Endothelial cell of umbilical vein (primary cell): ENCODE data around the gene GLCE. TPM values are rescaled to one million over a fixed set of nuclear protein-coding genes. Genes with fewer than 3 reads are reported as not detected.

ENCODE experiments used
- BruUV-seq: library from RNA; stranded (reverse); fragments of 400-500 nt; replicated peaks from 2 replicates; lab custom pipeline; 2021; lab: Mats Ljungman, UMichigan
- CTCF ChIA-PET: fragments of 300-600, 350-600 bp; sonication (Branson Sonifier 250); formaldehyde crosslinking; loops from one replicate; lab custom pipeline; 2021; ENCODE audit warnings: antibody characterized with exemption, inconsistent platforms; lab: Charles Lee
- POLR2A ChIA-PET: fragments of 300-600, 350-600 bp; sonication (Branson Sonifier 250); formaldehyde crosslinking; loops from one replicate; lab custom pipeline; 2021; ENCODE audit warnings: antibody characterized with exemption, inconsistent platforms; lab: Charles Lee
- DNase-seq: peaks from one replicate; pipeline ENCODE4 v3.0.0-alpha.2; 2011; ENCODE audit warnings: low read depth, low spot score
- FAIRE-seq: peaks from 2 replicates; lab custom pipeline; 2011; peaks lifted over from hg19 to GRCh38; lab: Jason Lieb, UNC
- H2AFZ ChIP-seq: 2 replicates; pipeline ENCODE4 v1.6.0; 2012; ENCODE audit warnings: low read depth, low read length, control low read depth, inconsistent platforms
- H3K27ac ChIP-seq: 2 replicates; pipeline ENCODE4 v1.5.1; 2011; ENCODE audit warnings: low read depth, mild to moderate bottlenecking, control low read depth, low read length, moderate library complexity; ENCODE audit not compliant: insufficient read depth
- H3K27me3 ChIP-seq, 2 experiments: 2 replicates each; pipeline versions ENCODE4 v1.6.0 to v1.6.1; 2011; ENCODE audit warnings: low read length in 2 of 2, mixed read lengths in 1 of 2; ENCODE audit not compliant: control insufficient read depth in 2 of 2, insufficient read depth in 2 of 2
- H3K36me3 ChIP-seq, 2 experiments: 2 replicates in 1 of 2; 3 replicates in 1 of 2; pipeline ENCODE4 v1.5.1; 2011; ENCODE audit warnings: low read length in 2 of 2, mild to moderate bottlenecking in 1 of 2, moderate library complexity in 1 of 2; ENCODE audit not compliant: control insufficient read depth in 2 of 2, insufficient read depth in 2 of 2; ENCODE audit errors: extremely low read depth in 1 of 2
- H3K4me1 ChIP-seq: 3 replicates; pipeline ENCODE4 v1.5.1; 2011; ENCODE audit warnings: mild to moderate bottlenecking, low read length; ENCODE audit not compliant: control insufficient read depth, insufficient read depth; ENCODE audit errors: extremely low read depth
- H3K4me2 ChIP-seq: 2 replicates; pipeline ENCODE4 v1.6.1; 2011; ENCODE audit warnings: low read length, control low read depth, mixed read lengths; ENCODE audit not compliant: insufficient read depth
- H3K4me3 ChIP-seq, 3 experiments: fragments of 200-600 bp in 1 of 3; sonication (generic), shearing (Covaris generic) in 1 of 3; replicated peaks in 1 of 3; 2 replicates each; pipeline ENCODE4 v1.5.1; 2011 to 2016; ENCODE audit warnings: control low read depth in 3 of 3, low read length in 3 of 3, mild to moderate bottlenecking in 2 of 3, inconsistent platforms in 1 of 3, low read depth in 1 of 3, moderate library complexity in 1 of 3; ENCODE audit not compliant: insufficient read depth in 1 of 3
- H3K79me2 ChIP-seq: 2 replicates; pipeline ENCODE4 v1.6.0; 2012; ENCODE audit warnings: low read length, inconsistent platforms; ENCODE audit not compliant: control insufficient read depth, insufficient read depth
- H3K9ac ChIP-seq: replicated peaks from 2 replicates; pipeline ENCODE3; 2011; ENCODE audit warnings: low read length, control low read depth; ENCODE audit not compliant: insufficient read depth; ENCODE audit errors: extremely low read depth
- H3K9me1 ChIP-seq: replicated peaks from 3 replicates; pipeline ENCODE4 v1.6.0; 2011; ENCODE audit warnings: mild to moderate bottlenecking, low read length; ENCODE audit not compliant: control insufficient read depth, insufficient read depth; ENCODE audit errors: extremely low read depth
- H3K9me3 ChIP-seq: replicated peaks from 2 replicates; pipeline ENCODE4 v1.5.1; 2012; ENCODE audit warnings: low read length, inconsistent platforms; ENCODE audit not compliant: control insufficient read depth, insufficient read depth
- H4K20me1 ChIP-seq: replicated peaks from 2 replicates; pipeline ENCODE3; 2011; ENCODE audit warnings: mild to moderate bottlenecking, low read length; ENCODE audit not compliant: control insufficient read depth, insufficient read depth; ENCODE audit errors: extremely low read depth
- EZH2 ChIP-seq: IDR thresholded peaks from 2 replicates; pipeline ENCODE4 v1.6.1; 2012; ENCODE audit warnings: borderline replicate concordance, low read depth, mild to moderate bottlenecking, moderate library complexity, low read length, inconsistent platforms; ENCODE audit not compliant: severe bottlenecking
- FOS ChIP-seq: IDR thresholded peaks from 2 replicates; pipeline ENCODE4 v1.6.1; 2011; ENCODE audit warnings: mild to moderate bottlenecking, low read length, moderate library complexity, borderline replicate concordance; ENCODE audit not compliant: insufficient read depth
- GATA2 ChIP-seq: IDR thresholded peaks from 2 replicates; pipeline ENCODE4 v1.7.0; 2011; ENCODE audit warnings: low read depth, mild to moderate bottlenecking, moderate library complexity, mixed read lengths, low read length; ENCODE audit not compliant: insufficient read length, insufficient read depth
- JUN ChIP-seq: IDR thresholded peaks from 2 replicates; pipeline ENCODE4 v1.6.1; 2011; ENCODE audit warnings: borderline replicate concordance, low read depth; ENCODE audit not compliant: insufficient read length, insufficient read depth
- POLR2A ChIP-seq: IDR thresholded peaks from 2 replicates; pipeline ENCODE4 v1.6.1; 2012; ENCODE audit warnings: low read depth, mild to moderate bottlenecking, control low read depth, low read length
- POLR2AphosphoS5 ChIP-seq: IDR thresholded peaks from 2 replicates; pipeline ENCODE4 v1.6.1; 2012; ENCODE audit warnings: low read depth, mild to moderate bottlenecking, control low read depth, low read length, moderate library complexity; ENCODE audit not compliant: insufficient read depth
- dilution Hi-C: fragments of 300-500 bp; cut with MboI; formaldehyde crosslinking; loops from one replicate; pipeline ENCODE4 v1.15.0; 2019; ENCODE audit warnings: low sequenced_read_pairs; ENCODE audit not compliant: extremely low pct_ligation_motif_present
- intact Hi-C: fragments of 100-400 bp; cut with micrococcal nuclease; formaldehyde crosslinking; loops from one replicate; pipeline ENCODE4 v1.10.0; 2022
- polyA plus RNA-seq, 4 experiments: library from polyadenylated mRNA; depleted of rRNA in 3 of 4; stranded (reverse) in 3 of 4; unstranded in 1 of 4; fragments of >200 nt; gene quantifications; 2 replicates each; pipeline versions ENCODE4 v1.2.1 to v1.2.3, GENCODE V29; 2011 to 2012; ENCODE audit warnings: missing spikeins in 1 of 4
- total RNA-seq: library from RNA; stranded (reverse); gene quantifications from 2 replicates; pipeline ENCODE4 v1.2.3, GENCODE V29; 2021
- TF ChIP-seq, protein P1 (sequence below): IDR thresholded peaks from 2 replicates; pipeline ENCODE4 v1.6.1; 2011; ENCODE audit not compliant: insufficient read depth, insufficient read length
- TF ChIP-seq, protein P2 (sequence below), 2 donors: IDR thresholded peaks; 1 replicate in 1 of 2; 2 replicates in 1 of 2; pipeline ENCODE4 v1.5.1; 2011; ENCODE audit warnings: low read length in 2 of 2, mild to moderate bottlenecking in 2 of 2, moderate library complexity in 2 of 2, control low read depth in 1 of 2, inconsistent platforms in 1 of 2, low read depth in 1 of 2; ENCODE audit not compliant: insufficient read depth in 1 of 2; ENCODE audit errors: extremely low read depth in 1 of 2

GLCE gene
- total and polyA plus RNA-seq, 2 donors (not counting 3 experiments of a cell fraction or from before 2014, with no cell fraction given) = 48.1 to 86.6 TPM

DNA sequence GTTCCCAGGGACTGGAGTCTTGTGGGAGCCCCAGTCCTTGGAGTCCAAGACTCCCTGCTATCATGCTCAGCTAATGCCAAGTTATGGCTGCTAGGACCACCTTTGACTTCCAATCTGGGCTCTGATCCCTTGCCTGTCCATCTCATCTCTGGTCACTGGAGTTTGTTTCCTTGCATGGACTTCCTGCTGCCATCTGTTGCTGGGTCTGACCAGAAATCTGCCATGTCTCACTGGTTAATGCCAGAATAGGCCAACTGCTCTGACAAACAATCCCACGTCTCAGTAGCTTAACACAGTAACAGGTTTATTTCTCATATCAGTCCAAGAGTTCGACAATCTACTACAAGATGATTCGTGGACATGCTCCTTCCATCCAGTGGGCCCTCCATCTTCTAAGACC, 10.1 kb upstream of the GLCE start:
- no peak overlapping the region for H2AFZ ChIP-seq
- no peak overlapping the region for H3K27ac ChIP-seq
- no peaks in the 10 kb centered on the region for H4K20me1 ChIP-seq
- H3K27me3 ChIP-seq = no peaks in the 10 kb centered on the region
- H3K36me3 ChIP-seq = no peaks in the 10 kb centered on the region
- peaks cover 15% of the 10 kb centered on the region for H3K4me1 ChIP-seq
- DNase-seq (no peak), FAIRE-seq (no peak)
- intact Hi-C loops = no loop called here
- H3K9me3 ChIP-seq = no peaks in the 10 kb centered on the region
- no peak for TF ChIP-seq EZH2
- no peak for TF ChIP-seq POLR2A
- no peak for TF ChIP-seq FOS
- TF ChIP-seq, protein P1, sequence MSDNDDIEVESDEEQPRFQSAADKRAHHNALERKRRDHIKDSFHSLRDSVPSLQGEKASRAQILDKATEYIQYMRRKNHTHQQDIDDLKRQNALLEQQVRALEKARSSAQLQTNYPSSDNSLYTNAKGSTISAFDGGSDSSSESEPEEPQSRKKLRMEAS = no peak
- TF ChIP-seq JUN = no peak
- BruUV-seq = no TSS peak
- H3K9ac ChIP-seq = no peak overlapping the region
- CTCF ChIA-PET = interaction anchor here (1.0 to 1.4 kb wide), 2 partner anchors 8 to 17 kb away, joined by 3 read pairs; no protein-coding TSS in a partner anchor
- dilution Hi-C loops = no loop called here
- H3K9me1 ChIP-seq = no peaks in the 10 kb centered on the region
- POLR2A ChIA-PET = no interaction called here
- H3K79me2 ChIP-seq = no peaks in the 10 kb centered on the region
- no peak overlapping the region for H3K4me2 ChIP-seq
- no peak overlapping the region for H3K4me3 ChIP-seq

DNA sequence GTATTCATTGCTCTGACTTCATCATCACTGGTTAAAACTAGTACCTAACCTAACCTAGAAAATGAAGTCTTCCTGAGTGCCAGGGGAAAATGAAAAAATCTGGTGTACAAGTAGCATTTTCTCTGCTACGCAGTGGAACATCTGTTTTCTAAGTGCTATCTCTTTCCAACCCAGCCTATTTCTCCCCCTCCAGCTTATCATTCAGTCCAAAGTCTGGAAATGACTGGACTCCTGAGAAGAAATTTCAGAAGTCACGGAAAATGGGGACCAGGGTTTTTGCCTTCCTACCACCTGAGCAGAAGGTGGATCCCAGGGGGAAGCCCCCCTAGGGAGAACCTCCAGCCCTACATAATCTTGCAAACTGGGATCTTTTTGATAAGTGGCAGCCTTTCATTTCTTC, 9.6 kb upstream of the GLCE start:
- no peaks in the 10 kb centered on the region for H3K27me3 ChIP-seq
- FAIRE-seq (no peak), DNase-seq (no peak)
- H3K9me1 ChIP-seq = no peaks in the 10 kb centered on the region
- no peaks in the 10 kb centered on the region for H3K79me2 ChIP-seq
- dilution Hi-C loops (no loop called here), intact Hi-C loops (no loop called here)
- H4K20me1 ChIP-seq = no peaks in the 10 kb centered on the region
- ChIA-PET POLR2A (no interaction called here), CTCF (interaction anchor here (1.0 kb wide), 1 partner anchor 9 kb away, joined by 3 read pairs; no protein-coding TSS in a partner anchor)
- no TSS peak for BruUV-seq
- H3K4me1 ChIP-seq = peaks cover 20% of the 10 kb centered on the region
- H3K9ac ChIP-seq = no peak overlapping the region
- TF ChIP-seq POLR2AphosphoS5 (no peak), POLR2A (no peak), JUN (no peak), FOS (no peak), EZH2 (no peak), GATA2 (no peak)
- TF ChIP-seq, protein P2, sequence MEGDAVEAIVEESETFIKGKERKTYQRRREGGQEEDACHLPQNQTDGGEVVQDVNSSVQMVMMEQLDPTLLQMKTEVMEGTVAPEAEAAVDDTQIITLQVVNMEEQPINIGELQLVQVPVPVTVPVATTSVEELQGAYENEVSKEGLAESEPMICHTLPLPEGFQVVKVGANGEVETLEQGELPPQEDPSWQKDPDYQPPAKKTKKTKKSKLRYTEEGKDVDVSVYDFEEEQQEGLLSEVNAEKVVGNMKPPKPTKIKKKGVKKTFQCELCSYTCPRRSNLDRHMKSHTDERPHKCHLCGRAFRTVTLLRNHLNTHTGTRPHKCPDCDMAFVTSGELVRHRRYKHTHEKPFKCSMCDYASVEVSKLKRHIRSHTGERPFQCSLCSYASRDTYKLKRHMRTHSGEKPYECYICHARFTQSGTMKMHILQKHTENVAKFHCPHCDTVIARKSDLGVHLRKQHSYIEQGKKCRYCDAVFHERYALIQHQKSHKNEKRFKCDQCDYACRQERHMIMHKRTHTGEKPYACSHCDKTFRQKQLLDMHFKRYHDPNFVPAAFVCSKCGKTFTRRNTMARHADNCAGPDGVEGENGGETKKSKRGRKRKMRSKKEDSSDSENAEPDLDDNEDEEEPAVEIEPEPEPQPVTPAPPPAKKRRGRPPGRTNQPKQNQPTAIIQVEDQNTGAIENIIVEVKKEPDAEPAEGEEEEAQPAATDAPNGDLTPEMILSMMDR (IDR thresholded peaks at IDR 0.05; ENCODE audit: extremely low read depth in 1 of 2, insufficient read depth in 1 of 2, low read depth in 1 of 2, low read length in 2 of 2) = no peak
- H3K4me3 ChIP-seq = no peak overlapping the region
- H3K9me3 ChIP-seq = no peaks in the 10 kb centered on the region
- H2AFZ ChIP-seq = no peak overlapping the region
- H3K4me2 ChIP-seq = no peak overlapping the region
- no peak overlapping the region for H3K27ac ChIP-seq
- H3K36me3 ChIP-seq = no peaks in the 10 kb centered on the region
